Measurements from ENCODE around the gene ATP6V1C2. TPM values are rescaled to one million over a fixed set of nuclear protein-coding genes. Genes with fewer than 3 reads are reported as not detected.

Gene ATP6V1C2
- total RNA-seq, 1 donor from 2014 or later, result not detected

- Mint-ChIP-seq H3K9me3 (ENCODE audit: unreplicated experiment) (no peaks in the 10 kb centered on the region), H3K27ac (ENCODE audit: unreplicated experiment) (no peak overlapping the region), H3K36me3 (ENCODE audit: low read depth, unreplicated experiment) (peaks cover 7% of the 10 kb centered on the region), H3K4me1 (ENCODE audit: unreplicated experiment) (no peaks in the 10 kb centered on the region), H3K4me3 (ENCODE audit: unreplicated experiment) (no peak overlapping the region), H3K27me3 (ENCODE audit: unreplicated experiment) (peaks cover 6% of the 10 kb centered on the region)
- no peak for TF ChIP-seq CTCF (IDR thresholded peaks at IDR 0.05; ENCODE audit: unreplicated experiment)
- DNase-seq (ENCODE audit: low spot score), result no peak
Measured at GRCh38 chr2:10777111-10777841, 55.8 kb downstream of the ATP6V1C2 start.

- H3K27me3 Mint-ChIP-seq (ENCODE audit: unreplicated experiment), result peaks cover 3% of the 10 kb centered on the region
- H3K27ac Mint-ChIP-seq (ENCODE audit: unreplicated experiment), result no peak overlapping the region
- H3K36me3 Mint-ChIP-seq (ENCODE audit: low read depth, unreplicated experiment), result peaks cover 9% of the 10 kb centered on the region
- H3K4me3 Mint-ChIP-seq (ENCODE audit: unreplicated experiment), result no peak overlapping the region
- H3K9me3 Mint-ChIP-seq (ENCODE audit: unreplicated experiment), result no peaks in the 10 kb centered on the region
- no peak for DNase-seq (ENCODE audit: low spot score)
- TF ChIP-seq CTCF (IDR thresholded peaks at IDR 0.05; ENCODE audit: unreplicated experiment), result no peak
- no peaks in the 10 kb centered on the region for H3K4me1 Mint-ChIP-seq (ENCODE audit: unreplicated experiment)
Measured at GRCh38 chr2:10777842-10778723, 56.7 kb downstream of the ATP6V1C2 start.

- Mint-ChIP-seq H3K36me3 (ENCODE audit: low read depth, unreplicated experiment) (peaks cover 14% of the 10 kb centered on the region), H3K4me3 (ENCODE audit: unreplicated experiment) (no peak overlapping the region), H3K9me3 (ENCODE audit: unreplicated experiment) (no peaks in the 10 kb centered on the region), H3K27ac (ENCODE audit: unreplicated experiment) (no peak overlapping the region), H3K27me3 (ENCODE audit: unreplicated experiment) (peaks cover 2% of the 10 kb centered on the region), H3K4me1 (ENCODE audit: unreplicated experiment) (no peaks in the 10 kb centered on the region)
- no peak for TF ChIP-seq CTCF (IDR thresholded peaks at IDR 0.05; ENCODE audit: unreplicated experiment)
- no peak for DNase-seq (ENCODE audit: low spot score)
Measured at GRCh38 chr2:10778724-10779115, 57.3 kb downstream of the ATP6V1C2 start.

- Mint-ChIP-seq H3K27ac (ENCODE audit: unreplicated experiment) (no peak overlapping the region), H3K27me3 (ENCODE audit: unreplicated experiment) (peaks cover 2% of the 10 kb centered on the region), H3K9me3 (ENCODE audit: unreplicated experiment) (no peaks in the 10 kb centered on the region), H3K36me3 (ENCODE audit: low read depth, unreplicated experiment) (peaks cover 21% of the 10 kb centered on the region), H3K4me1 (ENCODE audit: unreplicated experiment) (no peaks in the 10 kb centered on the region), H3K4me3 (ENCODE audit: unreplicated experiment) (no peak overlapping the region)
- no peak for TF ChIP-seq CTCF (IDR thresholded peaks at IDR 0.05; ENCODE audit: unreplicated experiment)
- no peak for DNase-seq (ENCODE audit: low spot score)
Measured at GRCh38 chr2:10779776-10780490, 58.5 kb downstream of the ATP6V1C2 start.
